ENCODE data around the gene TPRG1.

- TF ChIP-seq CTCF (IDR thresholded peaks at IDR 0.05) (no peak), POLR2A (IDR thresholded peaks at IDR 0.05) (no peak)
Observed at GRCh38 chr3:189214651-189215050, 42.9 kb downstream of the TPRG1 start.

Data from body of pancreas (tissue), 4 donors.